ENCODE results near the gene NKTR.

NKTR gene

DNA sequence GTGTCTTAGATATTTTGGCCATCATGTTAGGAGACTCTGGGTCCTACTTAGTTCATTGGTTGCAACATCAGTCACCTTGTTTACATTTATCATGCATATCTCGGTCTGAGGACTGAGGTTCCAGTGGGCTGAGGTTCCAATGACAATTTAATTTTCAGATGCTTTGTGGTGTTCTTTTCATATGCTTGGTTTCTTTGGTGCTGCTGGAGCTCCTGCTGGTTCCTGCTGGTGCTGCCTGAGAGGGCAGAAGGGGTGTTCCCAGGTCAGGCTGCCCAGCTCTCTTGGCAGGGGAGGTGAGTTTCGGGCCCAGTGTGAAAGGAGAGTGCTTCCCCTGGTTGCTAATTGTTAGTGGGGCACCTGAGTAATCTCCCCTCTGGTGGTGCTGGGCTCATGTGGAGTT lies 78.0 kb downstream of the NKTR start:
- TF ChIP-seq POLR2A (IDR thresholded peaks at IDR 0.05; ENCODE audit: extremely low read depth, insufficient read length), result no peak
- TF ChIP-seq, protein P1, sequence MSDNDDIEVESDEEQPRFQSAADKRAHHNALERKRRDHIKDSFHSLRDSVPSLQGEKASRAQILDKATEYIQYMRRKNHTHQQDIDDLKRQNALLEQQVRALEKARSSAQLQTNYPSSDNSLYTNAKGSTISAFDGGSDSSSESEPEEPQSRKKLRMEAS (IDR thresholded peaks at IDR 0.05; ENCODE audit: low read depth, low read length), result no peak
- DNase-seq (ENCODE audit: low read depth), result no peak
- H3K4me3 ChIP-seq (ENCODE audit: low read depth, low read length), result no peak overlapping the region

DNA sequence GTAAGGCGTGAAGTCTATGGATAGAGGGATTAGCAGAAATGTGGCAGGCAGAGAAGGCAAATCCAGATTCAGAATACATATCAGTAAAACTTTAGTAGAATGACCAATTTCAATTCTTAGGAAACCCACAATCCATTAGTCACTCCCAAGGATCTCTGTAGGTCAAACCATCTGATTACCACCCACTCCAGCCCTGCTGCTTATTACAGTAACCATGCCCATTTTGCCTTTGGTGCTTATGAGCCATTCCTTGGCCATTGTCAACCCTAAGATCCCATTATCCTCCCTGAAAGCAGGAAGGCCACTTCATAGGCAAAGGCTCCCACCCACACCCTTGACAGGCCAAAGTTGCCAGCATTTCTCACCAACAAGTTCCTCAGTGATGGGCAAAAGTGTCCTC lies 79.8 kb downstream of the NKTR start:
- DNase-seq (ENCODE audit: low read depth), result no peak
- H3K4me3 ChIP-seq (ENCODE audit: low read depth, low read length), result no peak overlapping the region
- TF ChIP-seq, protein P2, sequence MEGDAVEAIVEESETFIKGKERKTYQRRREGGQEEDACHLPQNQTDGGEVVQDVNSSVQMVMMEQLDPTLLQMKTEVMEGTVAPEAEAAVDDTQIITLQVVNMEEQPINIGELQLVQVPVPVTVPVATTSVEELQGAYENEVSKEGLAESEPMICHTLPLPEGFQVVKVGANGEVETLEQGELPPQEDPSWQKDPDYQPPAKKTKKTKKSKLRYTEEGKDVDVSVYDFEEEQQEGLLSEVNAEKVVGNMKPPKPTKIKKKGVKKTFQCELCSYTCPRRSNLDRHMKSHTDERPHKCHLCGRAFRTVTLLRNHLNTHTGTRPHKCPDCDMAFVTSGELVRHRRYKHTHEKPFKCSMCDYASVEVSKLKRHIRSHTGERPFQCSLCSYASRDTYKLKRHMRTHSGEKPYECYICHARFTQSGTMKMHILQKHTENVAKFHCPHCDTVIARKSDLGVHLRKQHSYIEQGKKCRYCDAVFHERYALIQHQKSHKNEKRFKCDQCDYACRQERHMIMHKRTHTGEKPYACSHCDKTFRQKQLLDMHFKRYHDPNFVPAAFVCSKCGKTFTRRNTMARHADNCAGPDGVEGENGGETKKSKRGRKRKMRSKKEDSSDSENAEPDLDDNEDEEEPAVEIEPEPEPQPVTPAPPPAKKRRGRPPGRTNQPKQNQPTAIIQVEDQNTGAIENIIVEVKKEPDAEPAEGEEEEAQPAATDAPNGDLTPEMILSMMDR (IDR thresholded peaks at IDR 0.05; ENCODE audit: low read depth, low read length), result no peak
- TF ChIP-seq, protein P1 (IDR thresholded peaks at IDR 0.05; ENCODE audit: low read depth, low read length), result no peak
- no peak for TF ChIP-seq MYC (IDR thresholded peaks at IDR 0.05; ENCODE audit: low read depth, low read length)
- TF ChIP-seq POLR2A (IDR thresholded peaks at IDR 0.05; ENCODE audit: extremely low read depth, insufficient read length), result no peak

DNA sequence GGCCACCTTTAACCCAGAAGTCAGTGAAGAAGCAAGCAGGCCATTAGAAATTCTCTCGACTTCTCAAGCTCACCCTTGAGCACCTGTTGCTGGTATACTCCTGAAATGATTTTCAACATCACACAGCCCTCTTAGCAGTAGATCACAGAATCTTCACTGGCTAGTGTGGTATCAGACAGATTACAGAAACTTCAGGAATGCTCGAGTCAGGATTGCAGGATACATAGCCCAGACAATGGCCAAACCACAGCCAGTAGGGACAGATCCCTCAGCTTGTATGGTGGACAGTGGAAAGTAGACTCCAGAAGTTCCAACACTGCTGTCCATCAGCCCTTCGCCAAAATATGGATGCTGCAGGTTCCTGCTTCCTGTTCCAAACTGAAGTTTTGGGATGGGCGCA lies 80.3 kb downstream of the NKTR start:
- DNase-seq (ENCODE audit: low read depth), result no peak
- H3K4me3 ChIP-seq (ENCODE audit: low read depth, low read length), result no peak overlapping the region
- no peak for TF ChIP-seq MYC (IDR thresholded peaks at IDR 0.05; ENCODE audit: low read depth, low read length)
- TF ChIP-seq, protein P1 (IDR thresholded peaks at IDR 0.05; ENCODE audit: low read depth, low read length), result no peak
- TF ChIP-seq, protein P2 (IDR thresholded peaks at IDR 0.05; ENCODE audit: low read depth, low read length), result no peak
- TF ChIP-seq POLR2A (IDR thresholded peaks at IDR 0.05; ENCODE audit: extremely low read depth, insufficient read length), result no peak

DNA sequence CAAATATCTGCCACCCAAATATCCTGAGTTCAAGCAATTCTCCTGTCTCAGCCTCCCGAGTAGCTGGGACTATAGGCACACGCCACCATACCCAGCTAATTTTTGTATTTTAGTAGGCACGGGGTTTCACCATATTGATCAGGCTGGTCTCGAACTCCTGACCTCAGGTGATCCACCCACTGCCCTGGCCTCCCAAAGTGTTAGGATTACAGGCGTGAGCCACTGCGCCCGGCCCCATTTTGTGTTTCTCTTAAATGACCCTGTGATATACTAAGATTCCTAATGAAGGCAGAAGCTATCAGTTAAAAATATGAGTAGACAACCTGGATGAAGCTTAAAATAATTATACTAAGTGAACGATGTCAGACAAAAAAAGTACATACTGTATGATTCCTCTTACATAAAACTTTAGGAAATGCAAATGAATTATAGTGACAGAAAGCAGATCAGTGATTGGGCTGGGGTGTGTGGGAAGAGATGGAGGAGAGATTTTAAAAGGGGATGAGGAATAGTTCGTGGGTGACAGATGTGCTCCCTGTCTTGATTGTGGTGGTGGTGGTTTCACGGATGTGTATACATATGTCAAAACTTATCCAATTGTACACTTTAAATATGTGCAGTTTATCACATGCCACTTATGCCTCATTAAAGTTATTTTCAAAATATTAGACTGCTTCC lies 81.0 kb downstream of the NKTR start:
- TF ChIP-seq MYC (IDR thresholded peaks at IDR 0.05; ENCODE audit: low read depth, low read length) (no peak), POLR2A (IDR thresholded peaks at IDR 0.05; ENCODE audit: extremely low read depth, insufficient read length) (no peak)
- TF ChIP-seq, protein P2 (IDR thresholded peaks at IDR 0.05; ENCODE audit: low read depth, low read length), result no peak
- TF ChIP-seq, protein P1 (IDR thresholded peaks at IDR 0.05; ENCODE audit: low read depth, low read length), result no peak

DNA sequence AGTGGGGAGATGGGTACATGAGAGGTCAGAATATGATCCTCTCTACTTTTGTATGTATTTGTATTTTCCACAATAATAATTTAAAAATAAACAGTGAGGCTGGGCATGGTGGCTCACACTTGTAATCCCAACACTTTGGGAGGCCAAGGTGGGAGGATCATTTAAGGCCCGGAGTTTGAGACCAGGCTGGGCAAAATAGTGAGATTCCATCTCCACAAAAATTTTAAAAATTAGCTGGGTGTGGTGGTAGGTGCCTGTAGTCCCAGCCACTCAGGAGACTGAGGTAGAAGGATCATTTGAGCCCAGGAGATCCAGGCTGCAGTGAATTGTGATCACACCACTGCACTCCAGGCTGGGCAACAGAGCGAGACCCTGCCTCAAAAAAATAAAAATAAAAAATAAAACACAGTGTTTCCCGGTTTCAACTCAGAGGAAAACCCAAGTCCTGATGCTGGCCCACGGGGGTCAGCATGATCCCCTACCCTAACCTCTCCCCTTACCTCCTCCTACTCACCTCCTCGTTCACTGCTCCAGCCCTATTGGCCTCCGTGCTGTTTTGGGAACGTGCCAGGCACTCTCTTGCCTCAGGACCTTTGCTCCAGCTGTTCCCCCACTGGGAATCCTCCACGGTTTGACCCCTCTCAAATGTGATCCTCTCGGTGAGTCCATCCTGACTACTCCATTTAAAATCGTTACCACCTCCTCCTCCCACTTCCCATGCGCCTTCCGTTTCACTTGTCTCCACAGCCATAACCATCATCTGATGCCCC lies 82.0 kb downstream of the NKTR start:
- TF ChIP-seq, protein P1 (IDR thresholded peaks at IDR 0.05; ENCODE audit: low read depth, low read length), result no peak
- H3K4me3 ChIP-seq (ENCODE audit: low read depth, low read length), result no peak overlapping the region
- DNase-seq (ENCODE audit: low read depth), result no peak

More for the DNA sequence above, 81.0 kb downstream of the NKTR start:
- DNase-seq (ENCODE audit: low read depth), result no peak
- H3K4me3 ChIP-seq (ENCODE audit: low read depth, low read length), result no peak overlapping the region

DNA sequence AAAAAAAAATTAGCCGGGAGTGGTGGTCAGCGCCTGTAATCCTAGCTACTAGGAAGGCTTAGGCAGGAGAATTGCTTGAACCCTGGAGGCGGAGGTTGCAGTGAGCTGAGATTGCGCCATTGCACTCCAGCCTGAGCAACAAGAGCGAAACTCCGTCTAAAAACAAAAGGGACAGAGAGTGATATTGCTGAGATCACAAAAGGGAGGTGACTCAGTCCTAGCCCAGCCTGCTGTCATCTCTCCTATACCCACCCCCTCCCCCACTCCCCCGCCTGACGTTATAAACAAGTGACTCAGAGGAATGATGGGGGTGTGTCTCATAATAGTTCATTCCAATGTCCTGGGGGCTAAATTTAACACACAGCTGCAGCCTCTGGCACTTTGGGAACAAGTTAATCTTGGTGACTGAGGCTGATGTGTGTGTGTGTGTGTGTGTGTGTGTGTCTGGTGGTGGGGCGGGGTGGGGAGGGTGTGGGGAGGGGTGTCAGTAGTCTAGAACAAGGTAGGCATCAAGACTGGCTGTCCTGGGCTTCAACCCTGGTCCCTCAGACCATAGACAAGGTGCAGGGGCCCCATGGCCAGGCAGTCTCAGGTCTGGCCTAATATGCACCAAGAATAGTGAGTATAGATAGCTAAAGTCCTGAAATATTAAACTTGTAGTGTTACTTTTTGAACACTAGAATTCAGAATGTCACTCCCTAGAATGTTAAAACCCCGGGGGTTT lies 83.6 kb downstream of the NKTR start:
- DNase-seq (ENCODE audit: low read depth), result peak; percentile 87
- no peak overlapping the region for H3K4me3 ChIP-seq (ENCODE audit: low read depth, low read length)
- TF ChIP-seq POLR2A (IDR thresholded peaks at IDR 0.05; ENCODE audit: extremely low read depth, insufficient read length) (no peak), MYC (IDR thresholded peaks at IDR 0.05; ENCODE audit: low read depth, low read length) (no peak)
- TF ChIP-seq, protein P1 (IDR thresholded peaks at IDR 0.05; ENCODE audit: low read depth, low read length), result no peak
- TF ChIP-seq, protein P2 (IDR thresholded peaks at IDR 0.05; ENCODE audit: low read depth, low read length), result no peak

Measured in NB4 (cell line).